Measurements from ENCODE around the gene PKDREJ.

DNA sequence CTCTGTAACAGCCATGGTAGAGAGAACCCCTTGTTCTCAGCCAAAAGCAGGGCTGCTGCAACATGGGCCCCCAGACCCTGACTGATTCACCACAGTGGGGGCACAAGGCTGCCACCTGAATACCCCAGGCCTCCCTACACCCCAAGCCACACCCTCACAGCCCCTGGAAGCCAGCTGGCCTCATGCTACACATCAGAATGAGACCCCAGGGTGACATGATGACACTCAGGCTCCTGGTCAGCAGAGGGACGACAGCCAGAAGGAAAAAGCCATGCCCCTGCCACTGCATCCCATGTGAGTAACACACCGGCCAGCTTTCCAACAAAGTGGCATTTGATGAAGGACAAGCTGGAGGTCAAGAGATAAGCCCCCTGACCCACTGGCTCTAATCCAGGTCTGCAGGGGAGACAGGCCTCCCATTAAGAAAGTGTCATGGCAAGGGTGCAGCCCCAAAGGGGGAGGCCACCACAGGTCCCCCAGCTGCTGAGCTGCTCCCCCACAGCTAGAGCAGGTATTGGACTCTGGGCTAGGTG lies 15.6 kb downstream of the PKDREJ start:
- TF ChIP-seq, protein P1, sequence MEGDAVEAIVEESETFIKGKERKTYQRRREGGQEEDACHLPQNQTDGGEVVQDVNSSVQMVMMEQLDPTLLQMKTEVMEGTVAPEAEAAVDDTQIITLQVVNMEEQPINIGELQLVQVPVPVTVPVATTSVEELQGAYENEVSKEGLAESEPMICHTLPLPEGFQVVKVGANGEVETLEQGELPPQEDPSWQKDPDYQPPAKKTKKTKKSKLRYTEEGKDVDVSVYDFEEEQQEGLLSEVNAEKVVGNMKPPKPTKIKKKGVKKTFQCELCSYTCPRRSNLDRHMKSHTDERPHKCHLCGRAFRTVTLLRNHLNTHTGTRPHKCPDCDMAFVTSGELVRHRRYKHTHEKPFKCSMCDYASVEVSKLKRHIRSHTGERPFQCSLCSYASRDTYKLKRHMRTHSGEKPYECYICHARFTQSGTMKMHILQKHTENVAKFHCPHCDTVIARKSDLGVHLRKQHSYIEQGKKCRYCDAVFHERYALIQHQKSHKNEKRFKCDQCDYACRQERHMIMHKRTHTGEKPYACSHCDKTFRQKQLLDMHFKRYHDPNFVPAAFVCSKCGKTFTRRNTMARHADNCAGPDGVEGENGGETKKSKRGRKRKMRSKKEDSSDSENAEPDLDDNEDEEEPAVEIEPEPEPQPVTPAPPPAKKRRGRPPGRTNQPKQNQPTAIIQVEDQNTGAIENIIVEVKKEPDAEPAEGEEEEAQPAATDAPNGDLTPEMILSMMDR (optimal IDR thresholded peaks at IDR 0.05 in 1 of 3, IDR thresholded peaks at IDR 0.05 in 1 of 3, conservative IDR thresholded peaks at IDR 0.05 in 1 of 3; ENCODE audit: extremely low read depth in 1 of 3, insufficient read depth in 2 of 3, low read length in 3 of 3) = no peak
- no peak for TF ChIP-seq EZH2 (IDR thresholded peaks at IDR 0.05; ENCODE audit: low read length)

Measured in keratinocyte (primary cell).